WTC11 (cell line): Measurements from ENCODE around the gene ADAM19.

ENCODE experiments used
- SP1 ChIP-seq: sonication (generic); formaldehyde crosslinking; conservative IDR thresholded peaks from 2 replicates; pipeline ENCODE4 v1.8.1; 2022; ENCODE audit warnings: missing genetic modification reagents
- USF1 ChIP-seq: sonication (generic); formaldehyde crosslinking; IDR thresholded peaks from 2 replicates; pipeline ENCODE4 v1.8.0; 2022; ENCODE audit warnings: mild to moderate bottlenecking, missing genetic modification reagents
- ZNF263 ChIP-seq: sonication (generic); formaldehyde crosslinking; IDR thresholded peaks from 2 replicates; pipeline ENCODE4 v1.8.1; 2022; ENCODE audit warnings: low read depth, mild to moderate bottlenecking, moderate library complexity, missing genetic modification reagents
- TF ChIP-seq, protein P1 (sequence below): sonication (generic); formaldehyde crosslinking; IDR thresholded peaks from 2 replicates; pipeline ENCODE4 v1.8.0; 2022; ENCODE audit warnings: mild to moderate bottlenecking, missing genetic modification reagents
- TF ChIP-seq, protein P2 (sequence below): fragments of 250-450 bp; sonication (Bioruptor Pico); IDR thresholded peaks from 2 replicates; pipeline ENCODE4 v2.1.2; 2022; ENCODE audit warnings: mild to moderate bottlenecking, moderate library complexity
- TF ChIP-seq, protein P3 (sequence below): sonication (generic); formaldehyde crosslinking; conservative IDR thresholded peaks from 2 replicates; pipeline ENCODE4 v1.8.1; 2022; ENCODE audit warnings: mild to moderate bottlenecking, missing genetic modification reagents
- TF ChIP-seq, protein P4 (sequence below): sonication (generic); formaldehyde crosslinking; IDR thresholded peaks from 2 replicates; pipeline ENCODE4 v1.8.1; 2023; ENCODE audit warnings: mild to moderate bottlenecking, missing genetic modification reagents, moderate library complexity
- TF ChIP-seq, protein P5 (sequence below): sonication (generic); formaldehyde crosslinking; IDR thresholded peaks from 2 replicates; pipeline ENCODE4 v1.8.1; 2022; ENCODE audit warnings: low read depth, missing genetic modification reagents, borderline replicate concordance
- TF ChIP-seq, protein P6 (sequence below): fragments of 200-600 bp; IDR thresholded peaks from 2 replicates; pipeline ENCODE4 v1.8.0; 2022; ENCODE audit warnings: antibody characterized with exemption

DNA sequence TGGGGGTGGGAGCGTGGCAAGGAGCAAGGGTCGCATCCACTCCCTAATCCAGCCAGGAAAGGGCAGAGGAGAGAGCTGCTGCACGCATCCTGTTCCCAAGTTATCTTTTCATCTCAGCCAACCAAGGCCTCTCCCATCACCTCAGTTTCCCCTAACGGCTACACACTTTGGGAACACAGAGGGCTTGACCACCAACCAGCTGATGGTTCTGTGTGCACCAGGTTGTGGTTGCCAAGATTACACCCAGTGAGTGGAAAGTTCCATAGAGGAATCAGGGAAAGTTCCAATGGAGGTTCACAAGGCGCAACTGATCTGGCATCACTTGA lies 53.9 kb downstream of the ADAM19 start:
- TF ChIP-seq, protein P1, sequence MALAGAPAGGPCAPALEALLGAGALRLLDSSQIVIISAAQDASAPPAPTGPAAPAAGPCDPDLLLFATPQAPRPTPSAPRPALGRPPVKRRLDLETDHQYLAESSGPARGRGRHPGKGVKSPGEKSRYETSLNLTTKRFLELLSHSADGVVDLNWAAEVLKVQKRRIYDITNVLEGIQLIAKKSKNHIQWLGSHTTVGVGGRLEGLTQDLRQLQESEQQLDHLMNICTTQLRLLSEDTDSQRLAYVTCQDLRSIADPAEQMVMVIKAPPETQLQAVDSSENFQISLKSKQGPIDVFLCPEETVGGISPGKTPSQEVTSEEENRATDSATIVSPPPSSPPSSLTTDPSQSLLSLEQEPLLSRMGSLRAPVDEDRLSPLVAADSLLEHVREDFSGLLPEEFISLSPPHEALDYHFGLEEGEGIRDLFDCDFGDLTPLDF (CRISPR knock-in tag) = no peak
- TF ChIP-seq, protein P2, sequence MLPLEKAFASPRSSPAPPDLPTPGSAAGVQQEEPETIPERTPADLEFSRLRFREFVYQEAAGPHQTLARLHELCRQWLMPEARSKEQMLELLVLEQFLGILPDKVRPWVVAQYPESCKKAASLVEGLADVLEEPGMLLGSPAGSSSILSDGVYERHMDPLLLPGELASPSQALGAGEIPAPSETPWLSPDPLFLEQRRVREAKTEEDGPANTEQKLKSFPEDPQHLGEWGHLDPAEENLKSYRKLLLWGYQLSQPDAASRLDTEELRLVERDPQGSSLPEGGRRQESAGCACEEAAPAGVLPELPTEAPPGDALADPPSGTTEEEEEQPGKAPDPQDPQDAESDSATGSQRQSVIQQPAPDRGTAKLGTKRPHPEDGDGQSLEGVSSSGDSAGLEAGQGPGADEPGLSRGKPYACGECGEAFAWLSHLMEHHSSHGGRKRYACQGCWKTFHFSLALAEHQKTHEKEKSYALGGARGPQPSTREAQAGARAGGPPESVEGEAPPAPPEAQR (CRISPR knock-in tag) = no peak
- TF ChIP-seq, protein P3, sequence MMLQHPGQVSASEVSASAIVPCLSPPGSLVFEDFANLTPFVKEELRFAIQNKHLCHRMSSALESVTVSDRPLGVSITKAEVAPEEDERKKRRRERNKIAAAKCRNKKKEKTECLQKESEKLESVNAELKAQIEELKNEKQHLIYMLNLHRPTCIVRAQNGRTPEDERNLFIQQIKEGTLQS = no peak
- TF ChIP-seq, protein P4, sequence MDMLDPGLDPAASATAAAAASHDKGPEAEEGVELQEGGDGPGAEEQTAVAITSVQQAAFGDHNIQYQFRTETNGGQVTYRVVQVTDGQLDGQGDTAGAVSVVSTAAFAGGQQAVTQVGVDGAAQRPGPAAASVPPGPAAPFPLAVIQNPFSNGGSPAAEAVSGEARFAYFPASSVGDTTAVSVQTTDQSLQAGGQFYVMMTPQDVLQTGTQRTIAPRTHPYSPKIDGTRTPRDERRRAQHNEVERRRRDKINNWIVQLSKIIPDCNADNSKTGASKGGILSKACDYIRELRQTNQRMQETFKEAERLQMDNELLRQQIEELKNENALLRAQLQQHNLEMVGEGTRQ (CRISPR knock-in tag) = no peak
- TF ChIP-seq, protein P5, sequence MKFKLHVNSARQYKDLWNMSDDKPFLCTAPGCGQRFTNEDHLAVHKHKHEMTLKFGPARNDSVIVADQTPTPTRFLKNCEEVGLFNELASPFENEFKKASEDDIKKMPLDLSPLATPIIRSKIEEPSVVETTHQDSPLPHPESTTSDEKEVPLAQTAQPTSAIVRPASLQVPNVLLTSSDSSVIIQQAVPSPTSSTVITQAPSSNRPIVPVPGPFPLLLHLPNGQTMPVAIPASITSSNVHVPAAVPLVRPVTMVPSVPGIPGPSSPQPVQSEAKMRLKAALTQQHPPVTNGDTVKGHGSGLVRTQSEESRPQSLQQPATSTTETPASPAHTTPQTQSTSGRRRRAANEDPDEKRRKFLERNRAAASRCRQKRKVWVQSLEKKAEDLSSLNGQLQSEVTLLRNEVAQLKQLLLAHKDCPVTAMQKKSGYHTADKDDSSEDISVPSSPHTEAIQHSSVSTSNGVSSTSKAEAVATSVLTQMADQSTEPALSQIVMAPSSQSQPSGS (CRISPR knock-in tag) = no peak
- TF ChIP-seq SP1 (no peak), ZNF263 (CRISPR knock-in tag) (no peak), USF1 (CRISPR knock-in tag) (no peak)
- TF ChIP-seq, protein P6, sequence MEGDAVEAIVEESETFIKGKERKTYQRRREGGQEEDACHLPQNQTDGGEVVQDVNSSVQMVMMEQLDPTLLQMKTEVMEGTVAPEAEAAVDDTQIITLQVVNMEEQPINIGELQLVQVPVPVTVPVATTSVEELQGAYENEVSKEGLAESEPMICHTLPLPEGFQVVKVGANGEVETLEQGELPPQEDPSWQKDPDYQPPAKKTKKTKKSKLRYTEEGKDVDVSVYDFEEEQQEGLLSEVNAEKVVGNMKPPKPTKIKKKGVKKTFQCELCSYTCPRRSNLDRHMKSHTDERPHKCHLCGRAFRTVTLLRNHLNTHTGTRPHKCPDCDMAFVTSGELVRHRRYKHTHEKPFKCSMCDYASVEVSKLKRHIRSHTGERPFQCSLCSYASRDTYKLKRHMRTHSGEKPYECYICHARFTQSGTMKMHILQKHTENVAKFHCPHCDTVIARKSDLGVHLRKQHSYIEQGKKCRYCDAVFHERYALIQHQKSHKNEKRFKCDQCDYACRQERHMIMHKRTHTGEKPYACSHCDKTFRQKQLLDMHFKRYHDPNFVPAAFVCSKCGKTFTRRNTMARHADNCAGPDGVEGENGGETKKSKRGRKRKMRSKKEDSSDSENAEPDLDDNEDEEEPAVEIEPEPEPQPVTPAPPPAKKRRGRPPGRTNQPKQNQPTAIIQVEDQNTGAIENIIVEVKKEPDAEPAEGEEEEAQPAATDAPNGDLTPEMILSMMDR = no peak
